Prostate gland (tissue), 2 donors: ENCODE results near the gene ATP13A2.

ENCODE experiments used
- CTCF ChIP-seq, 4 experiments: fragments of 200-600 bp in 2 of 4; fragments of 450-650 bp in 2 of 4; sonication (generic) in 2 of 4; IDR thresholded peaks; 1 replicate in 3 of 4; 2 replicates in 1 of 4; pipeline ENCODE4 v1.5.1; 2016 to 2019; ENCODE audit warnings: antibody characterized with exemption in 4 of 4, mild to moderate bottlenecking in 2 of 4, moderate library complexity in 2 of 4
- POLR2AphosphoS5 ChIP-seq: sonication (generic); formaldehyde crosslinking; IDR thresholded peaks from one replicate; pipeline ENCODE4 v1.6.1; 2017; ENCODE audit warnings: antibody characterized with exemption

- TF ChIP-seq CTCF (IDR thresholded peaks at IDR 0.05) (no peak), POLR2AphosphoS5 (no peak)
Measured at GRCh38 chr1:17014671-17015567, 3.2 kb upstream of the ATP13A2 start.
